CD14-positive monocyte (primary cell): ENCODE data around the gene TMEM132C. TPM values are rescaled to one million over a fixed set of nuclear protein-coding genes. Genes with fewer than 3 reads are reported as not detected.

Source experiments
- DNase-seq, 3 donors: peaks; one replicate each; pipeline ENCODE4 v3.0.0-alpha.2; 2011 to 2022
- H2AFZ ChIP-seq: 2 replicates; pipeline ENCODE4 v1.6.0; 2012; ENCODE audit warnings: mild to moderate bottlenecking, low read depth, low read length, inconsistent platforms; ENCODE audit not compliant: insufficient read depth, poor library complexity, severe bottlenecking
- H3K27ac ChIP-seq, 2 donors: 1 replicate in 1 of 2; 2 replicates in 1 of 2; pipeline ENCODE4 v1.5.1; 2012 to 2013; ENCODE audit warnings: low read length in 2 of 2, control low read depth in 1 of 2, inconsistent platforms in 1 of 2, low read depth in 1 of 2, mild to moderate bottlenecking in 1 of 2
- H3K27me3 ChIP-seq, 2 donors: one replicate each; pipeline versions ENCODE4 v1.6.0 to v1.6.1; 2011 to 2013; ENCODE audit warnings: low read length in 2 of 2; ENCODE audit not compliant: control insufficient read depth in 2 of 2, insufficient read depth in 2 of 2
- H3K36me3 ChIP-seq, 2 donors: replicated peaks in 1 of 2; 1 replicate in 1 of 2; 2 replicates in 1 of 2; pipeline versions ENCODE4 v1.5.1 to v1.6.1; 2012 to 2013; ENCODE audit warnings: low read length in 2 of 2, control low read depth in 1 of 2, inconsistent platforms in 1 of 2, mild to moderate bottlenecking in 1 of 2; ENCODE audit not compliant: insufficient read depth in 2 of 2, control insufficient read depth in 1 of 2
- H3K4me1 ChIP-seq, 2 donors: 1 replicate in 1 of 2; 2 replicates in 1 of 2; pipeline versions ENCODE4 v1.5.1 to v1.6.1; 2012 to 2013; ENCODE audit warnings: low read length in 2 of 2, control low read depth in 1 of 2, inconsistent platforms in 1 of 2, mild to moderate bottlenecking in 1 of 2, moderate library complexity in 1 of 2; ENCODE audit not compliant: insufficient read depth in 2 of 2, control insufficient read depth in 1 of 2
- H3K4me2 ChIP-seq: replicated peaks from 2 replicates; pipeline ENCODE3; 2012; ENCODE audit warnings: low read length, moderate library complexity, mild to moderate bottlenecking; ENCODE audit not compliant: poor library complexity, severe bottlenecking; ENCODE audit errors: extremely low read depth
- H3K4me3 ChIP-seq, 3 experiments: fragments of 200-600 bp in 1 of 3; sonication (generic) in 1 of 3; replicated peaks in 1 of 3; 1 replicate in 2 of 3; 2 replicates in 1 of 3; pipeline ENCODE4 v1.5.1; 2011 to 2013; ENCODE audit warnings: low read length in 3 of 3, mild to moderate bottlenecking in 3 of 3, control low read depth in 2 of 3, low read depth in 2 of 3, inconsistent platforms in 1 of 3, moderate library complexity in 1 of 3
- H3K79me2 ChIP-seq: 2 replicates; pipeline ENCODE4 v1.6.0; 2012; ENCODE audit warnings: mild to moderate bottlenecking, control low read depth, inconsistent platforms, low read length, moderate library complexity; ENCODE audit not compliant: insufficient read depth
- H3K9ac ChIP-seq: 2 replicates; pipeline ENCODE4 v1.6.0; 2017; ENCODE audit warnings: low read length, mild to moderate bottlenecking; ENCODE audit not compliant: insufficient read depth, poor library complexity, severe bottlenecking
- H3K9me3 ChIP-seq, 2 donors: replicated peaks in 1 of 2; 1 replicate in 1 of 2; 2 replicates in 1 of 2; pipeline versions ENCODE4 v1.5.1 to v1.6.1; 2012 to 2013; ENCODE audit warnings: low read length in 2 of 2, control low read depth in 1 of 2; ENCODE audit not compliant: control insufficient read depth in 1 of 2, insufficient read depth in 1 of 2
- H4K20me1 ChIP-seq: 2 replicates; pipeline ENCODE4 v1.6.0; 2012; ENCODE audit warnings: mild to moderate bottlenecking, low read length, control low read depth, moderate library complexity; ENCODE audit not compliant: insufficient read depth
- H3K27ac Mint-ChIP-seq, 7 donors: one replicate each; pipeline ENCODE4 v1.8.0; 2020; ENCODE audit warnings: mild to moderate bottlenecking in 7 of 7, mixed read lengths in 7 of 7, moderate library complexity in 6 of 7, inconsistent platforms in 2 of 7
- H3K27me3 Mint-ChIP-seq, 3 donors: one replicate each; pipeline ENCODE4 v1.8.0; 2021 to 2022; ENCODE audit warnings: low read depth in 3 of 3, mild to moderate bottlenecking in 3 of 3, mixed read lengths in 3 of 3, moderate library complexity in 3 of 3, inconsistent platforms in 1 of 3
- H3K36me3 Mint-ChIP-seq, 2 donors: one replicate each; pipeline ENCODE4 v1.8.0; 2020; ENCODE audit warnings: mixed read lengths in 2 of 2, inconsistent platforms in 1 of 2, mild to moderate bottlenecking in 1 of 2
- H3K4me1 Mint-ChIP-seq: one replicate; pipeline ENCODE4 v1.8.0; 2020; ENCODE audit warnings: mild to moderate bottlenecking, mixed read lengths
- H3K4me3 Mint-ChIP-seq, 2 donors: one replicate each; pipeline ENCODE4 v1.8.0; 2020; ENCODE audit warnings: mild to moderate bottlenecking in 2 of 2, mixed read lengths in 2 of 2, moderate library complexity in 1 of 2
- H3K9me3 Mint-ChIP-seq, 7 donors: one replicate each; pipeline ENCODE4 v1.8.0; 2020 to 2022; ENCODE audit warnings: mixed read lengths in 7 of 7, mild to moderate bottlenecking in 6 of 7, moderate library complexity in 6 of 7, inconsistent platforms in 2 of 7
- CTCF ChIP-seq: fragments of 200-600 bp; IDR thresholded peaks from one replicate; pipeline ENCODE4 v1.8.0; 2022; ENCODE audit warnings: antibody characterized with exemption, mild to moderate bottlenecking
- WGBS: methylation state at CpG from one replicate; pipeline ENCODE4 v1.1.5; 2013; ENCODE audit warnings: missing lambda C conversion rate; ENCODE audit not compliant: insufficient coverage; 5-methylcytosine and 5-hydroxymethylcytosine counted together
- intact Hi-C, 2 donors: fragments of 100-400 bp; cut with micrococcal nuclease; formaldehyde crosslinking; loops; one replicate each; pipeline versions ENCODE4 v1.15.0 to v1.15.1; 2023
- polyA plus RNA-seq, 3 donors: library from polyadenylated mRNA; depleted of rRNA in 1 of 3; unstranded in 2 of 3; stranded (reverse) in 1 of 3; fragments of 300-500 nt in 2 of 3; fragments of >200 nt in 1 of 3; fragmentation: Illumina TruSeq in 2 of 3; gene quantifications; 1 replicate in 2 of 3; 2 replicates in 1 of 3; pipeline ENCODE4 v1.2.3, GENCODE V29; 2012 to 2021

TMEM132C gene
- polyA plus RNA-seq, 3 donors, result not detected

GRCh38 chr12:128745772-128746689, 479.1 kb downstream of the TMEM132C start:
- Histone ChIP-seq H3K4me2 (no peak overlapping the region), H3K36me3 (no peaks in the 10 kb centered on the region), H3K4me3 (no peak overlapping the region), H3K27ac (no peak overlapping the region), H4K20me1 (no peaks in the 10 kb centered on the region), H3K27me3 (no peaks in the 10 kb centered on the region), H2AFZ (no peak overlapping the region), H3K9ac (no peak overlapping the region), H3K4me1 (no peaks in the 10 kb centered on the region), H3K79me2 (no peaks in the 10 kb centered on the region), H3K9me3 (no peaks in the 10 kb centered on the region)
- H3K4me1 Mint-ChIP-seq, result no peaks in the 10 kb centered on the region
- H3K27ac Mint-ChIP-seq, result no peak overlapping the region
- WGBS, result no CpG with 5 or more reads among the region's 11 CpGs
- no peak overlapping the region for H3K4me3 Mint-ChIP-seq
- H3K9me3 Mint-ChIP-seq, result peaks cover 0 to 2% (median 0%) of the 10 kb centered on the region in 7 donors
- DNase-seq, result no peak
- TF ChIP-seq CTCF, result no peak
- intact Hi-C loops, result no loop called here
- H3K36me3 Mint-ChIP-seq, result no peaks in the 10 kb centered on the region
- peaks cover 4 to 21% (median 16%) of the 10 kb centered on the region in 3 donors for H3K27me3 Mint-ChIP-seq

- peaks cover 0 to 2% (median 0%) of the 10 kb centered on the region in 7 donors for H3K9me3 Mint-ChIP-seq
- no peaks in the 10 kb centered on the region for H3K4me1 ChIP-seq
- WGBS, result 58% methylated on average over 12 of the region's 13 CpGs
- H3K27me3 Mint-ChIP-seq, result peaks cover 2 to 21% (median 19%) of the 10 kb centered on the region in 3 donors
- H3K4me2 ChIP-seq, result no peak overlapping the region
- TF ChIP-seq CTCF, result no peak
- no peak overlapping the region for H3K9ac ChIP-seq
- no peaks in the 10 kb centered on the region for H3K36me3 Mint-ChIP-seq
- H3K9me3 ChIP-seq, result no peaks in the 10 kb centered on the region
- H3K27ac Mint-ChIP-seq, result peak overlapping the region in 1 of 7 donors; percentile 29
- no peaks in the 10 kb centered on the region for H3K27me3 ChIP-seq
- no peaks in the 10 kb centered on the region for H4K20me1 ChIP-seq
- intact Hi-C loops, result no loop called here
- H3K27ac ChIP-seq, result no peak overlapping the region
- H3K79me2 ChIP-seq, result no peaks in the 10 kb centered on the region
- H3K4me3 Mint-ChIP-seq, result no peak overlapping the region
- H3K36me3 ChIP-seq, result no peaks in the 10 kb centered on the region
- no peak for DNase-seq
- no peak overlapping the region for H3K4me3 ChIP-seq
- H3K4me1 Mint-ChIP-seq, result no peaks in the 10 kb centered on the region
- no peak overlapping the region for H2AFZ ChIP-seq
Measured at GRCh38 chr12:128747441-128747840, 480.5 kb downstream of the TMEM132C start.
